GM12892 (cell line): ENCODE measurements around the gene ZNF215.

Experiments
- POLR2A ChIP-seq: IDR thresholded peaks from 2 replicates; pipeline ENCODE4 v1.6.1; 2011; ENCODE audit warnings: low read depth, low read length, control low read depth
- POLR2AphosphoS5 ChIP-seq: IDR thresholded peaks from 2 replicates; pipeline ENCODE4 v1.6.1; 2011; ENCODE audit warnings: low read depth, low read length, control low read depth
- TAF1 ChIP-seq: IDR thresholded peaks from 2 replicates; pipeline ENCODE4 v1.6.1; 2011; ENCODE audit warnings: low read depth, mild to moderate bottlenecking, control low read depth, low read length, borderline replicate concordance

GRCh38 chr11:6979365-6979764 lies 53.1 kb downstream of the ZNF215 start:
- TF ChIP-seq POLR2A (no peak), POLR2AphosphoS5 (no peak), TAF1 (no peak)
